GM18873 (cell line): ENCODE results near the gene CRAMP1.

Experiments
- ATAC-seq: cut with Tn5 transposase; IDR thresholded peaks from one replicate; pipeline ENCODE4 v1.9.1; 2021; ENCODE audit warnings: mild to moderate bottlenecking, moderate library complexity, moderate number of reproducible peaks; ENCODE audit not compliant: unreplicated experiment, low FRiP score

The CRAMP1 gene

DNA sequence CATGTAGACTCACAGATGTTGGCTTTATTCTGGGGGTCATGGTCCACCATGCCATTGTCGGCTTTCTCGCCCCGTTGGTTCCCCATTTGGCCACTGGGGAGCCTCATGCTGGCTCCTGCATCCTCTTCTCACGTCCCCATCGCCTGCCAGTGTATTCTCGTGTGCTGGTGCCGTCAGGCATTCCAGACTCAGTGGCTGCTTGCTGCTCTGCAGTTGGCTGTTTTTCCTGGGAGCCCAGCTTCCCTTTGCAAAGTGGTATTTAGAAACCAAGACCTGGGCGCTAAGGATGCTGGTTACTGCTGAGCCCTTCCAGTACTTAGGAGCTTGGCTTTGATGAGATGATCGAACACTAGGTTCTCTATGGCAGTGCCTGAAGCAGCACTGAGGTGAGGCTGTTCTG, 19.1 kb downstream of the CRAMP1 start:
- no peak for ATAC-seq

DNA sequence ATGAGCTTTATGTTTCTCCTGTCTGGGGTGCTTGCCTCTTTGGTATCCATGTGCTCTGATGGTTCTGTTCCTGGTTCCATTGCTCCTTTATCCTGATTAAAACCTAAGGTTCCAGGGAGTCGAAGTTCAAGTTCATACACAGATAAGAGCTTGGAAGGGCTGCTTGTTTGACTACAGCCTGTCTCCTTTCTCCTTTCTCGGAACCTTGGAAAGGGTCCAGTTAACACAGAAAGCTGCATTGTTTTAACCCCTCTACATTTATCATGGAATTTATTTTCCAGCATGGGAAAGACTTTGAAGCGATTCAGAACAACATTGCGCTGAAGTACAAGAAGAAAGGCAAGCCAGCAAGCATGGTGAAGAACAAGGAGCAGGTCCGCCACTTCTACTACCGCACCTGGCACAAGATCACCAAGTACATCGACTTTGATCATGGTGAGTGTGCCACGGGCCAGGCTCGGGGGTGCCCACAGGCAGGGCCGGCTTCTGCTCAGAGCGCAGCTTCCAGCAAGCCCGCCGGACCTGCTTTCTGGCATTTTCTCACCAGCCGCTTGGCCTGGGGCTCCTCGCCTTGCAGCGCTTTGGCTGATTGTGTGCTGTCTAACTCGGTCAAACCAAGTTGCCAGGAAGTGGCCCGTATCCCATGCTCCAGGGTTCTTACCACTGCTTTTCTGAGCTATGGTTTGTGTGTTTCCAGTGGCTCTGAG, 19.9 kb downstream of the CRAMP1 start:
- no peak for ATAC-seq

DNA sequence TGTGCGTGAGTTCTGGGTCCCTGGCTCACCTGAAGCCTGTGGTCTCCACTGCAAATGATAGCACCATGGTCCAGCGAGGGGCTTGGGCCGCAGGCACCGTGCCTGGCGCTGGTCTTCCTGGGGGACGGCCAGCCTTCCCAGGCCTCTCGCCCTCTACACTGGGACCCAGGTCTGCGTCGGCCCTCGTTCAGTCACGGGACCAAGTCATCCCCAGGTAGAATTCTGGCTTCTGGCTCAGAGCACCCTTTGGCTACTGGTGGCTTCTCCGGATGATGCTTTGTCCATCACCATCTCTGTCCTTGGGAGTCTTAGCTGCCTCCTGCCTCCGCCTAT, 20.4 kb downstream of the CRAMP1 start:
- no peak for ATAC-seq

DNA sequence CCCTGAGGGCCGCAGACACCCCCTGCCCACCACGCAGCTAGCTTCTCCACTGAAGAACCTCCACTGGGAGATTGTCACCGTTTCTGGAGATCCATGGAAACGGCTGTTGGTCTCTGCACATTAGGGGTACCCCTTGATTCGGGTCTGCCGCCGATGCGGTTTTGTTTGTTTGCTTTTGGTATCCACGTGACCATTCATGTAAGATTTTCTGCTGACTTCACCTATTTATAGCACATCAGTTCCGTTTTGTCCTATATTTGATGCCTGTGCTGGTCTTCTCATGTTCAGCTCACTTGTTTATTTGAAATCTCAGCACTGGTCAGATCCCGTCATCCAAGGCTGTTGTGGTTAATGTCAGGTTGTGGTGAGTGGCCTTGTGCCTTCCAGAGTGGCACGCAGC, 21.1 kb downstream of the CRAMP1 start:
- no peak for ATAC-seq

DNA sequence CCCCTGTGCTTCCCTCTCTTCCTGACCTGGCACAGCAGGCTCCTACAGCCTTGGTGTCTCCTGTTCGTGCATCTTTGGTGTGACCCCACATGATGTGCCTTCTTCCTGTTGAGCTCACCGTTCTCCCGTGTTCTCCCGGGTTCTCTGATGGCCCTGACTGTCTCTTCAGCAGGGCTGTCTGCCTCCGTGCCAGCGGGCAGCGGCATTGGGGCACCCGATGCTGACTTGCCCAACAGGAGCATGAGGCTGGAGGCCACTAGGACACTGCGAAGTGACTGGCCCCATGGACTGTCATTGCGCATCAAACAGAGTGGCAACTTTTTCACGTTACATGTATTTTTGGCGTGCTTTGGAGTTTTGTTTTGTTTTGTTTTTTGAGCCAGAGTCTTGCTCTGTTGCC, 22.4 kb downstream of the CRAMP1 start:
- ATAC-seq = no peak

DNA sequence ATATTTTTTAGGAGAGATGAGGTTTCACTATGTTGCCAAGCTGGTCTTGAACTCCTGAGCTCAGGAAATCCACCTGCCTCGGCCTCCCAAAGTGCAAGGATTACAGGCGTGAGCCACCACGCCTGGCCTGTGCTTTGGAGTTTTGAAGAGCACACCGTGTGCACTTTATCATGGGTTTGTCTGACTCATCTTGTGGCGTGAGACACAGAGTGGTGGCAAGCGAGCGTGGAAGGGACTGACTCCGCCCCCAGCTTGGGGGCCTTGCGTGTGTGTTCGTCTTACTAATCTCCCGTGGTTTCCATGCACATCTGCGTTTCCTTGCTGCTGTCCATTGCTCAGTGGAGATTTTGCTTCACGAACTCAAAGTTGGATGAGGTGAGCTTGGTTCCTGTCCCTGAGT, 22.9 kb downstream of the CRAMP1 start:
- no peak for ATAC-seq

DNA sequence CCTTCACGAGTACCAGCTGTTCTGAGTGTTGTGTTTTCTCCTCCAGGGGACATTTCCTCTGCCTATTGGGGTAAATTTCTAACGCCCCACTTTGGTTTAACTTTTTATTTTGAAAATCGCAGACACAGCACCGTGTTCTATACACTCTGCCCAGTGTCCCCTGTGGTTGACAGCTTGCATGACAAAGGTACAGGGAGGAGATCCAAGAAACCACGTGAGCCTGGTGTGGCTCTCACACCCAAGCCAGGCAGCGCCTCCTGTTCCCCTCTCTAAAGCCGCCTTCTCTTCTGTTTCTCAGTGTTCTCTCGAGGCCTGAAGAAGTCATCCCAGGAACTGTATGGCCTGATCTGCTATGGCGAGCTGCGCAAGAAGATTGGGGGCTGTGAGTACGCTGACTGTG, 25.4 kb downstream of the CRAMP1 start:
- ATAC-seq = no peak

DNA sequence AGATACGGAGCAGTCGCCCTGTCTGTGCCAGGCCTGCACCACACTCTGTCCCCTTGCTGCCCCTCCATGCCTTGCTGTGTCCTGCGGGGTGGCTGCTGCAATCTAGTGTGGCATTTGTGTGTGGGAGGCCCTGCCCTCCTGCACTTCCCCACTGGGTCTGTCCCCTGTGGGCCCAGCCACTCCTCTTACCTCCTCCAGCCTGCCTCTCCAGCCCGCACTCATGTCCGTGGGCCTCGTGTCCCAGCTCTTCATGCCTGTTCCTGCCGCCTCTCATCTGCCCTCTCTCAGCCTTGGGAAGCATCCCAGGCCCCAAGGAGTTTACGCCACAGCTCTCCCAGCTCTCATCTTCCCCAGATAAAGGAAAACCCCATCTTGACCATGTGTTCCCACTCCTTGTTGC, 26.6 kb downstream of the CRAMP1 start:
- ATAC-seq = no peak

DNA sequence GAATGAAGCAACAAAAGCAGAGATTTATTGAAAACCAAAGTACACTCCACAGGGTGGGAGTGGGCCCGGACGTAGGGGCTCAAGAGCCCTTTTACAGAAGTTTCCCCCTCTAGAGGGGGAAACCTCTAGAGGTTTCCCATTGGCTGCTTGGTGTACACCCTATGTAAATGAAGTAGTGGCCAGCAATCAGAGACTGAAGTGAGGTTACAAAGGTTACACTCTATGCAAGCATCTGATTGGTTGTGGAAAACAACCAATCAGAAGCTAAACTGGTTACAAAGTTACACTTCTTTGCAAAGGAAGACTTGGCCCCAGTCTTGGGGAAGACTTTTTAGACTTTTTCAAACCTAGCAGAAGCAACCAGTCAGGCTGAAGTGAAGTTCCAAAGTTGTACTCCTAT, 27.1 kb downstream of the CRAMP1 start:
- ATAC-seq = no peak

DNA sequence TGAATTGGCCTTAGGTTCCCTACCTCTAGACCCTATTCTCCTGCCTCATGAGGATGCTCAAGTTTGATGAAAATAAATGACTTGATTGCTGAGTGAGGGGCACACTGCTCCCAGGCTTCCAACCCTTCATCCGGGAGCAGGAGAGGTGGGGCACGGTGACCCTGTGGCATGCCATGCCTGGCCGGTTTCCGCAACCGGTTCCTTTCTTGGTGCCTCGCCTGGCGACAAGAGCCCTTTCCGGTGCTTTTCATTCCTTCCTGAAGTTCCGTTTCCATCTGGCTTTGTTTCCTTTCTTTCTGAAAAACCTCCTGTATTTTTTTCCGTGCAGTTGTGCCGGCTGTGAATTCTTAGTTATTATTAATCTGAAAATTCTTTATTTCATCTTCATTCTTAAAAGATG, 27.7 kb downstream of the CRAMP1 start:
- no peak for ATAC-seq

DNA sequence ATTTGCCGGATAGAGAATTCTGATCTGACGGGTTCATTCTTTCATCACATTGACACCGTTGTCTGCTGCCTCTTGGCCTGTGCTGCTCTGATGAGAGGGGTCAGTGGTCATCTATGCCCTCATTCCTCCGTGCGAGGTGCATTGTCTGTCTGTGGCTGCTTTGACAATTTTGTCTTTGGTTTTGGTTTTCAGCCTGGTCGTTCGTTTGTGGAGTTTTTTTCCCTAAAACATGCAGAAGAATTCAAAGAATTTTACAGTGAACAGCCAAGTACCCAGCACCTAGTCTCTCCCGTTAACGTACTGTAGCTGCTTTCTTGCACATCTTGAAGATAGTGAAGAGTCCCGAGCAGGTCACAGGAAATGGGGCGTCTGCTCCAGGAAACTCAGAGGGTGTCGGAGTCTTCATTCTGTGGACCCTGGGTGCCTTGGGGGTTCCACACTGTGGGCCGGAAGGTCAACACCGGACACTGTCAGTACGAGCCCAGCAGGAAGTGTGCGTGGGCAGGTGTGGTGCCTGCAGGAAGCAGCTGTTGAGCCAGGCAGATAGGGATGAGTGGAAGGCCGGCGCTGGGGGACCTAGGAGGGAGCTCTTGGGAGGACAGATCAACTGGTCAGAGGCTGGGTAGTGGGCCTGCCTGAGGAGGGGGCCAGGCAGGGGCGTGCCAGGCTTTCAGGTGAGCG, 28.2 kb downstream of the CRAMP1 start:
- ATAC-seq = no peak

DNA sequence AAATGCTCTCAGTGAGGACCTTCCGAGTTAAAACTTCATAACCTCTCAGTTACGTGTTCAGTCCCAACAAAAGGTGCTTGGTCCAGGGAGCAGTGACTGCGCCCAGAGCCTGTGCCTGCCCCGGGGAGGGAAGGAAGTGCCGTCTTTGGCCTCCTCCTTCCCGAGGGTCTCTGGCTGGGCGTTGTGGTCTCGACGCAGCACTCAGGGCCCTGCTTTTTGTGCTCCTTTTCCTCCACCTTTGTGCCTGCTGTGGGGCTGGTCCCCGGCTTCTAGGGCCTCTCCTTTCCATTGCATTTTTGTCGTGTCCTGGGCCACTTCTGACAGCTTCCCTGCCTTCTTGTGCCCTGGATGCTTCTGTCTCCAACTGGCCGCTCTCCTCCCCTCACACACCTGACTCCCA, 29.1 kb downstream of the CRAMP1 start:
- ATAC-seq = no peak

DNA sequence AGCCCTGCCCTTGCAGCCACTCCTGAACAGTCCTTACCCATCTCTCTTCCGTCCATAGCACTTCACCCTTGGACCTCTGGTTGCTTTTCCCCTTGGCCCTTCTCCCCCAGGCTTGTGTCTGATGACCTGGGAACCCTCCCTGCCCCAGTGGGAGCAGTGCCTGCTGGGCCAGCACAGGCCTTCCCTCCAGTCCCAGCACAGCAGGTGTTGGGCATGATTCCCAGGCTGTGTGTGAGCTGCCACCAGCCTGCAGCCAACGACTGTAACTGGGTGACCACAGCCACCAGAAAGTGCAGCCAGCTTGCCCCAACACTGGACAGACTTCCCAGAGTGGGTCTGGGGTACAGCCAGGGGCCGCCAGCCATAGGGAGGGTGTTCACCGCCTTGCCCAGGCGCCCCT, 30.0 kb downstream of the CRAMP1 start:
- ATAC-seq = no peak

DNA sequence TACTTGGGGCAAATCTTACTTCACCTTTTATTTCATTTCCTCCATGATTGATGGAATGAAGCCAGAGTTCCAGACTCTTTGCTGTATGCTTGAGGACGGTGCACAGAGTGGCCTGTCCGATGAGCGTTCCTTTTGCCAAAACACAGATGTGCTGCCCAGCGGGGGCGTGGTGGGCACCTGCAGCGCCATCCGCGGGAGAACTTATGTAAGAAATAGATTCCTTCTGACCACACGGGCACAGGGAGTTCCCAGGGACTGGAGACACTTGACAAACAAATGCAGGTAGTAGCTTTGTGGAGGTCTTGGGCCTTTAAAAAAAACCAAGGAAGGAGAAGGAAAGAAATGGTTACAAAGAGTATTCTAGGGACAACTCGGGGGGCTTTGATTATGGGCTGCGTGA, 30.6 kb downstream of the CRAMP1 start:
- no peak for ATAC-seq

DNA sequence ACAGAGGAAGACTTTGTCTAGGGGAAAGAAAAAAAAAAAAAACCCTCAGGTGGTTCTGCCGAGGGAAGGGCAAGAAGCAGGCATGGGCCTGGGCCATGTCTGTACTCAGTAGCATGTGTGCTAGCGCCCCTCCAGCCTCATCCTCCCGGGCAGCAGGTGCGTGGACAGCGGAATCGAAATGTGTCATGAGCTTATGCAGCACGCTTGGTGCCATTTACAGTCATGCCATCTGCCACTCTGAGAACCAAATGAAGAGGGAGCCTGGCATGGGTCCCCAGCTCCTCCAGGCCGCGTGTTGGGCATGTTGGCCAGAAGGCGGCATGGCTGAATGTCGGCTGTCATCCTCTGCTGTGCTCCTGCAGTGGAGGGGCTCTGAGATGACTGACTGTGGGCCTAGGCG, 31.4 kb downstream of the CRAMP1 start:
- ATAC-seq = no peak

DNA sequence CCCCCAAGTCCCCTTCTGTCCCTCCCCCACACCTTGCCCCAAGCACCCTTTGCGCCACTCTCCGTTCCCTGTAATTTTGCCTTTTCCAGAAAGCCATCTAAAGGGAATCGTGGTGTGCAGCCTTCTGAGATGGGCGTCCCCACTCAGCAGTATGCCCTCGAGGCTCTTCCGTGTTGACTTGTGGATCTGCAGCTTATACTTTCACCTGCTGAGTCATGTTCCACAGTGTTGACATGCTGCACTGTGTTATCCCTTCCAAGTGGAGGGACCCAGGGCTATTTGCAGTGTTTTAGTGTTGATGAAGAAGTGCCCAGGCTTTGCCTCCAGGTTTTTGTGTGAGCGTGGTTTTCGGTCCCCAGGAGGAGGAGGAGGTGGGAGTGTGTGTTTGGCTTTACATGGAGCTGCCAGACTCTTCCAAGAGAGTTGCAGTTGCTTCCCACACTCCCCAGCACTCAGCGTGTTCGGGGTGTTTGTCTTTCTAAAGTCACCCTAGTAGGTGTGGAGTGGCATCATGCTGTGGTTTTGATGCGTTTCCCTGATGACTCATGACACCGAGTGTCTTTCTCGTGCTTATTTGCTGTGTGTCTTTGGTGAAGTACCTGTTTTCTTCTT, 33.9 kb downstream of the CRAMP1 start:
- no peak for ATAC-seq

DNA sequence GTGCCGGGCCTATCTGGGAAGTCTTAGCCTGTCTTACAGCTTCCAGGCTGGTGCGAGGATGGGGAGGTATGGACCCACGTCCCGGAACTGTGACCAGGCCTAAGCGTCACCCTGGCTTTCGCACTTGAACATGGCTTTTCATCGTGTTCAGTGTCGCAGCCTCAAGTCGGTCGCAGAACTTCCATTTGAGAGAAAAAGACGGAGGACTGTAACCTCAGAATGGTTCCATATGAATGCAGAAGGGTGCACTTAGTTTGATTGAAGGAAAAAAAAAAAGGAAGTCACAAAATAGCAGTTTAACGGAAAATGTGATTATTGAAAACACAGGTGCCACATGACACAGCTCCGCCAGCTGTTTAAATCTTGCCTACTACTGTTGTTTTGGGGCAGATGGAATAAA, 35.7 kb downstream of the CRAMP1 start:
- ATAC-seq = no peak

DNA sequence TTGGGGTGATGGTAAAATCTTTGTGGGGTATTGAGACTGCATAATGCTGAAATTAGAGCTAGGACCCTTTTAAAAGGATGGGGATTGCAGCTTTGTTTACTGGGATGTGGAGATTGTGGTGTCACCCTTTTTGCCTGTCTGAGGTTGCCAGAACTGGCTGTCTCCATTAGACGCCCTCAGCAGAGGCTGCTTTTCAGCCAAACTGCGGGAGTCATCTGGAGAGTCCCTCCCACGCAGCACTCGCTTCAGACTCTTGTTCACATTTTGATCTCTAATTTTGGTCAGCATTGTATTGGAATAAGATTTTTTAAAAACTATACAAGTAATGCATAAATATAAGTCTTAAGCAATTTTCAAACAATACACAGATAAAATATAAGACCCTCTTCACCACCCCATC, 38.0 kb downstream of the CRAMP1 start:
- ATAC-seq = no peak

DNA sequence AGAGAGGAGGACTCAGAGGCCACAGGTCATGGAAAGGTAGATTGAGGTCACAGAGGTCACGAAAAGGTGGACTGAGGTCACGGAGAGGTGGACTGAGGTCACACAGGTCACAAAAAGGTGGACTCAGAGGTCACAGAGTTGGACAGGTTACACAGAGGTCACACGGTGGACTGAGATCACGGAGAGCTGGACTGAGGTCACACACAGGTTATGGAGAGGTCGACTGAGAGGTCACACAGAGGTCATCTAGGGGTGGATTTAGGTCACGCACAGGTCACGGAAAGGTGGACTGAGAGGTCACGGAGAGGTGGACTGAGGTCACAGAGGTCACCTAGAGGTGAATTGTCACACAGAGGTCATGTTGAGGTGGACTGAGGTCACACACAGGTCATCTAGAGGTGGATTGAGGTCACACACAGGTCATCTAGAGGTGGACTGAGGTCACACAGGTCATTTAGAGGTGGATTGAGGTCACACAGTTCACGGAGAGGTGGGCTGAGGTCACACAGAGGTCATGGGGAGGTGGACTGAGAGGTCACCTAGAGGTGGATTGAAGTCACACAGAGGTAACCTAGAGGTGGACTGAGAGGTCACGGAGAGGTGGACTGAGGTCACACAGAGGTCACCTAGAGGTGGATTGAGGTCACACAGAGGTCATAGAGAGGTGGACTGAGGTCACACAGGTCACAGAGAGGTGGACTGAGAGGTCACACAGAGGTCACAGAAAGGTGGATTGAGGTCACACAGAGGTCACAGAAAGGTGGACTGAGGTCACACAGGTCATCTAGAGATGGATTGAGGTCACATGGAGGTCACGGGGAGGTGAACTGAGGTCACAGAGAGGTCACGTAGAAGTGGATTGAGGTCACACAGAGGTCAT, 39.2 kb downstream of the CRAMP1 start:
- ATAC-seq = no peak

DNA sequence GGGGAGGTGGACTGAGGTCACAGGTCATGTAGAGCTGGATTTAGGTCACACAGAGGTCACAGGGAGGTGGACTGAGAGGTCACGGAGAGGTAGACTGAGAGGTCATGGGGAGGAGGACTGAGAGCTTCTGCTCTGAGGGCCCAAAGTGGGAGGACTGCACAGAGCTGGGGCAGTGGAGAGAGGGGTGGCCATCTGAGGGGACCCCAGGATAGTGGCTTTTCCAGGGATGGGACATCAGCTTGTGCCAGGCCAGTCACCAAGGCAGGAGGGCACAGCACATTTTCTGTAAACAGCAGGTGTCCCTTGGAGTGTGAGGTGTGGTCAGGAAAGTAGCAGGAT, 39.8 kb downstream of the CRAMP1 start:
- ATAC-seq = no peak

DNA sequence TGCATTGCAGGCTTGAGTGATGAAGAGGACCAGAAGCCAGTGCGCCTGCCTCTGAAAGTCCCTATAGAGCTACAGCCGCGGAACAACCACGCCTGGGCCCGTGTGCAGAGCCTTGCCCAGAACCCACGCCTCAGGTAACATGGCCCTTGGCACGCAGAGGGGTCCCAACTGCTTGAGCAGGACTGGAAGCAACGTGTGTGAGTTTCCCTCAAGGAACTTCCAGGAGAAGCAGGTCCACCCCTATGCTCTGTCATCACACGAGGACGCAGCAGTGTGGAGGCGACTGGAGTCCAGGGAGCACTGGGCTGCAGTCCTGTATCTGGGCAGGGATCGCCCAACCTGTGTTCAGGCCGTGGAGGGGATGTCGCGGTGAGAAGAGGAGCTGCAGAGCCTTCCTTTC, 40.9 kb downstream of the CRAMP1 start:
- ATAC-seq = no peak
